CD4-positive, alpha-beta T cell (primary cell): Measurements from ENCODE around the gene TOPORS. TPM values are rescaled to one million over a fixed set of nuclear protein-coding genes. Genes with fewer than 3 reads are reported as not detected.

Source experiments
- ATAC-seq: fragments of 200-7000 bp; cut with Tn5 transposase; one replicate; pipeline ENCODE4 v1.10.0; 2022; ENCODE audit warnings: mild to moderate bottlenecking; ENCODE audit not compliant: poor library complexity
- CTCF ChIA-PET: fragments of 350-600 bp; sonication (Branson Sonifier 250); formaldehyde crosslinking; loops from one replicate; lab custom pipeline; 2021; ENCODE audit warnings: antibody characterized with exemption, inconsistent platforms; lab: Charles Lee
- POLR2A ChIA-PET: fragments of 350-600 bp; sonication (Branson Sonifier 250); formaldehyde crosslinking; loops from one replicate; lab custom pipeline; 2021; ENCODE audit warnings: antibody characterized with exemption, inconsistent platforms; lab: Charles Lee
- DNase-seq, 14 experiments: peaks; one replicate each; pipeline ENCODE4 v3.0.0-alpha.2; 2013 to 2020; ENCODE audit warnings: mixed read lengths in 2 of 14
- H3K27ac ChIP-seq, 2 donors: one replicate each; pipeline versions ENCODE4 v1.5.1 to v1.7.0; 2013; ENCODE audit warnings: low read length in 2 of 2, low read depth in 1 of 2, mild to moderate bottlenecking in 1 of 2
- H3K27me3 ChIP-seq, 2 experiments: 1 replicate in 1 of 2; 2 replicates in 1 of 2; pipeline versions ENCODE4 v1.6.1 to v1.7.0; 2013; ENCODE audit warnings: low read length in 2 of 2, control low read depth in 1 of 2, mild to moderate bottlenecking in 1 of 2, moderate library complexity in 1 of 2; ENCODE audit not compliant: insufficient read depth in 2 of 2, control insufficient read depth in 1 of 2
- H3K36me3 ChIP-seq: one replicate; pipeline ENCODE4 v1.6.1; 2013; ENCODE audit warnings: low read length, control low read depth; ENCODE audit not compliant: insufficient read depth
- H3K4me1 ChIP-seq: one replicate; pipeline ENCODE4 v1.6.1; 2013; ENCODE audit warnings: low read length, control low read depth; ENCODE audit not compliant: insufficient read depth
- H3K4me3 ChIP-seq: one replicate; pipeline ENCODE4 v1.5.1; 2013; ENCODE audit warnings: mild to moderate bottlenecking, low read length, moderate library complexity
- H3K9me3 ChIP-seq, 2 experiments: 1 replicate in 1 of 2; 2 replicates in 1 of 2; pipeline versions ENCODE4 v1.6.1 to v1.7.0; 2013; ENCODE audit warnings: low read length in 2 of 2, mild to moderate bottlenecking in 2 of 2, control low read depth in 1 of 2, moderate library complexity in 1 of 2; ENCODE audit not compliant: control insufficient read depth in 1 of 2, insufficient read depth in 1 of 2
- H3K27ac Mint-ChIP-seq: one replicate; pipeline ENCODE4 v1.8.0; 2020; ENCODE audit warnings: mixed read lengths
- H3K27me3 Mint-ChIP-seq: one replicate; pipeline ENCODE4 v1.8.0; 2021; ENCODE audit warnings: mixed read lengths
- H3K36me3 Mint-ChIP-seq: one replicate; pipeline ENCODE4 v1.8.0; 2021; ENCODE audit warnings: low read depth, mixed read lengths
- H3K4me1 Mint-ChIP-seq: one replicate; pipeline ENCODE4 v1.8.0; 2021; ENCODE audit warnings: low read depth, mixed read lengths
- H3K4me3 Mint-ChIP-seq: one replicate; pipeline ENCODE4 v1.8.0; 2020; ENCODE audit warnings: mild to moderate bottlenecking, mixed read lengths
- H3K9me3 Mint-ChIP-seq: one replicate; pipeline ENCODE4 v1.8.0; 2020; ENCODE audit warnings: mixed read lengths
- CTCF ChIP-seq: fragments of 200-600 bp; IDR thresholded peaks from one replicate; pipeline ENCODE4 v1.8.0; 2022; ENCODE audit warnings: antibody characterized with exemption, mild to moderate bottlenecking
- intact Hi-C, 2 experiments: fragments of 100-400 bp; cut with DNase I in 1 of 2; cut with micrococcal nuclease in 1 of 2; formaldehyde crosslinking; loops; one replicate each; pipeline versions ENCODE4 v1.15.1 to v1.9.0; 2023 to 2025; cut with DNase I, micrococcal nuclease
- total RNA-seq, 174 experiments: library from RNA in 2 of 174; stranded (reverse) in 2 of 174; gene quantifications; one replicate each; pipeline ENCODE4 v1.2.3 and lab custom pipeline; 2021 to 2026

The TOPORS gene
- total RNA-seq, 2 experiments from 2014 or later: 40.8 to 41.8 TPM

- ATAC-seq: no peak
- H3K36me3 ChIP-seq: peaks cover 29% of the 10 kb centered on the region
- no peak overlapping the region for H3K27ac Mint-ChIP-seq
- no peaks in the 10 kb centered on the region for H3K4me1 ChIP-seq
- DNase-seq: no peak
- peaks cover 23% of the 10 kb centered on the region for H3K4me1 Mint-ChIP-seq
- no peak overlapping the region for H3K4me3 ChIP-seq
- no peak overlapping the region for H3K4me3 Mint-ChIP-seq
- H3K9me3 Mint-ChIP-seq: no peaks in the 10 kb centered on the region
- intact Hi-C loops: no loop called here
- no peak overlapping the region for H3K27ac ChIP-seq
- ChIA-PET POLR2A (no interaction called here), CTCF (interaction anchor here (1.1 to 1.6 kb wide), 3 partner anchors 17 to 37 kb away, joined by 3 to 5 read pairs (median 4); partner anchors contain the start of gene RIGI)
- no peaks in the 10 kb centered on the region for H3K27me3 Mint-ChIP-seq
- H3K36me3 Mint-ChIP-seq: peaks cover 43% of the 10 kb centered on the region
- H3K9me3 ChIP-seq: no peaks in the 10 kb centered on the region
- no peak for TF ChIP-seq CTCF
- no peaks in the 10 kb centered on the region for H3K27me3 ChIP-seq
These were observed 9.3 kb downstream of the TOPORS start for GRCh38 chr9:32543047-32543446.

- no peaks in the 10 kb centered on the region for H3K36me3 ChIP-seq
- Mint-ChIP-seq H3K4me1 (no peaks in the 10 kb centered on the region), H3K27me3 (no peaks in the 10 kb centered on the region), H3K36me3 (peaks cover 4% of the 10 kb centered on the region), H3K27ac (no peak overlapping the region), H3K9me3 (no peaks in the 10 kb centered on the region), H3K4me3 (no peak overlapping the region)
- TF ChIP-seq CTCF: no peak
- intact Hi-C loops: no loop called here
- no peaks in the 10 kb centered on the region for H3K27me3 ChIP-seq
- H3K4me1 ChIP-seq: no peaks in the 10 kb centered on the region
- H3K27ac ChIP-seq: no peak overlapping the region
- no peak for ATAC-seq
- POLR2A ChIA-PET: interaction anchor here (0.9 to 1.5 kb wide), 3 partner anchors 9 to 17 kb away, joined by 3 to 6 read pairs (median 3); no protein-coding TSS in a partner anchor
- H3K4me3 ChIP-seq: no peak overlapping the region
- CTCF ChIA-PET: interaction anchor here (1.3 kb wide), 1 partner anchor 17 kb away, joined by 3 read pairs; no protein-coding TSS in a partner anchor
- no peaks in the 10 kb centered on the region for H3K9me3 ChIP-seq
- no peak for DNase-seq
These were observed 18.6 kb downstream of the TOPORS start for GRCh38 chr9:32533816-32534215.

- Histone ChIP-seq H3K27ac (no peak overlapping the region), H3K4me1 (no peaks in the 10 kb centered on the region), H3K9me3 (no peaks in the 10 kb centered on the region), H3K4me3 (no peak overlapping the region), H3K36me3 (no peaks in the 10 kb centered on the region), H3K27me3 (no peaks in the 10 kb centered on the region)
- no peaks in the 10 kb centered on the region for H3K4me1 Mint-ChIP-seq
- no peaks in the 10 kb centered on the region for H3K9me3 Mint-ChIP-seq
- DNase-seq: no peak
- no peaks in the 10 kb centered on the region for H3K27me3 Mint-ChIP-seq
- ChIA-PET CTCF (no interaction called here), POLR2A (interaction anchor here (0.9 to 1.5 kb wide), 3 partner anchors 8 to 18 kb away, joined by 3 to 6 read pairs (median 3); no protein-coding TSS in a partner anchor)
- intact Hi-C loops: no loop called here
- H3K4me3 Mint-ChIP-seq: no peak overlapping the region
- no peak for ATAC-seq
- H3K27ac Mint-ChIP-seq: no peak overlapping the region
- H3K36me3 Mint-ChIP-seq: peaks cover 4% of the 10 kb centered on the region
- TF ChIP-seq CTCF: no peak
These were observed 19.1 kb downstream of the TOPORS start for GRCh38 chr9:32533336-32533735.
